Cerebellar nuclear complex (tissue), 1 donor: ENCODE data around the gene SPATS1.

Experiments
- DNase-seq, 2 experiments: peaks; one replicate each; lab custom pipeline; 2025; lab: John Stamatoyannopoulos, UW

The SPATS1 gene, protein sequence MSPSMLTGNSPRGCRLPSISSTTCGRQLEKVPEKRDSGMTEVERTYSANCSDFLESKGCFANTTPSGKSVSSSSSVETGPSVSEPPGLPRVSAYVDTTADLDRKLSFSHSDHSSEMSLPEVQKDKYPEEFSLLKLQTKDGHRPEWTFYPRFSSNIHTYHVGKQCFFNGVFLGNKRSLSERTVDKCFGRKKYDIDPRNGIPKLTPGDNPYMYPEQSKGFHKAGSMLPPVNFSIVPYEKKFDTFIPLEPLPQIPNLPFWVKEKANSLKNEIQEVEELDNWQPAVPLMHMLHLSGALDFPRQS

DNA sequence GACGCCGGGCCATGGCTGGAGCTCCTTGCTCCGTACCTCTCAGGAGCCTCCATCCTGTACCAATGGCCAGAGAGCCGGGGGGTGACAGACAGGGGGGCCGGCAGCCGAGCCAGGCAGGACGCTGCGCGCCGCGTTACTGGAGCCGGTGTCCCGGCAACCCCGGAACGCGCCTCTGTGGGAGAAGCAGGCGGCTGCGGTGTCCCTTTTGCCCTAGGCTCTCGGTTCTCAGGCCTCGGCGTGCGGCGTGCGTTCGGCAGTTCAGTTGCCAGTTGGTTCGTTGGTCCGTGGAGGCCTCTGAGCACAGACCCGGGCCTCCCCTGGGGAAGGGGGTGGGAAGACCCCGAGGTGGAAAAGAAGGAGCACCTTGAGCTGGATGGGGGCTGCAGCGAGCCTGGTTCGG is at the start of gene SPATS1:
TSS of gene SPATS1 (plus strand) at position 162 of the 400 bp plus-strand sequence. CDS start 446 bp downstream, outside the sequence.
- DNase-seq, result no peak

DNA sequence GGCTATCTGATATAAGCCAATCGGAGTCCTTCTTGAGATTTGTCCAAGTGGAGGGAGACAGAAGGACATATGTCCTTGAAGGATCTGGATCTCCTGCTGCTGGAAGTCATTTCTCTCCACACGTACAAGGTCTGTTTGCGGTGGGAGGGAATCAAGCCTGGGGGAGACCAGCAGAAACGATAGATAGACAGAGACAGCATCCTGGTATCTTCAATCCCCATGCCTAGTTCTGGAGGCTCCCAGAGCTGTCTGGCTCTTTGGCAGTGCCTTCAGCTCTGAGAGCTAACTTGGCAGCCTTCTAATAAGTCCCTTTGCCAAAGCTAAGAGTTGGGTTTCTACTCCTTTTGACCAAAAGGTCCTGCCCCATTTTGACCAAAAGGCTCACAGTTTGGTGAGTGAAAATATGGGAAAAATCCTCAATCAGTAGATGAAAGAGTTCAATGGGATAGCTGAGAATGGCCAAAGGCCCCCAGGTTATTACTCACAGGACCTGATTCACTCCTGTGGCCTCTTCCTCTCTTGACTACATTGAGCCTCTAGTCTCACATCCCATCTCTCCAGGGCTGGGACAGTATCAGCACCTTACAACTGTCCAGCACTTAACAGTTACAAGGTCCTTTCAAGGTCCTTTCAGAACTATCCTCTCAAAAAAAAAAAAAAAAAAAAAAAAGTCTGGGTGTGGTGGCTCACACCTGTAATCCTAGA is 49.6 kb upstream of the SPATS1 start:
- DNase-seq, result no peak

DNA sequence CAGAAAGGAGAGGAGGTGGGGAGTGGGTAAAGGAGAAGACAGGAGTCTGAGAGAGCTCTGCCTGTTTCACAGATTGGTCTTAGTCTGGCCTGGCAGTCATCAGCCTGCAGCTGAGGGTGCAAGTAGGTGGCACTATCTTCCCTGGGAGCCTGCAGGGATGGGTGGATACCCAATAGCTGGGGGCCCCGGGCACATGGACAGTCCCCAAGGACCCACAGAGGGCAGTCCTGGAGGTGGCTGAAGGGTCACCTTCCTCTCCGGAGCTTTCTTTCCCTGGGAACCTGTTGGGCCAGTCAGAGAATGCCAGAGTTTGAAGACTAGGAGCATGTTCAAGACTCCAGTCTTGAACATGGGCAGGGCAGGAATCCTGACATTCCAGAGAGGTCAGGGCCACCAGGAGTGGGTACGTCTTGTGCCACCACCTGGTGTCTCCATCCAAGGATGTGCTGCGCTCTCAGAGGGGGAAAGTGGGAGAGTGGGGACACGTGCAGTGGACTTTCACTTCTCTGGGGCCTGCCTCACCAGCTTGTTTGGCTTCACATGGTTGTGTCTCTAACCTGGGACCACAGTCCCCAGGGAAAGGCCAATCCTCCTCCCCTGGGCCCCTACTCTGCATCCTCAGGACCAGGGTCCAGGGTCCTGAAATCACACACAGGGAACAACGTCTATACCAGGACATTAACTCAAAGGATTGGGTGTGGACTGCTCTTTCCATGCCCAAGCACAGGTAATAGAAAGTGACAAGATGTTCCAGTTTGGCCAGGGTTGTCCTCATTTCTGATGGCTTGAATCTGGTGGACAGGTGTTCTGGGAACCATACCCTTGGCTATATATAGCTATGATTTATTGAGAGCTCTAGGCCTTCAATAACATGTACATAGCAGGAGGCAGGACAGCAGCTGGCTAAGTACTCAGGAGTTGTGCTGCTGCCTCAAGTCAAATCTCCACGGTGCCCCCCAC is 47.3 kb upstream of the SPATS1 start:
- peak in 1 of 2 experiments; percentile 14 for DNase-seq

DNA sequence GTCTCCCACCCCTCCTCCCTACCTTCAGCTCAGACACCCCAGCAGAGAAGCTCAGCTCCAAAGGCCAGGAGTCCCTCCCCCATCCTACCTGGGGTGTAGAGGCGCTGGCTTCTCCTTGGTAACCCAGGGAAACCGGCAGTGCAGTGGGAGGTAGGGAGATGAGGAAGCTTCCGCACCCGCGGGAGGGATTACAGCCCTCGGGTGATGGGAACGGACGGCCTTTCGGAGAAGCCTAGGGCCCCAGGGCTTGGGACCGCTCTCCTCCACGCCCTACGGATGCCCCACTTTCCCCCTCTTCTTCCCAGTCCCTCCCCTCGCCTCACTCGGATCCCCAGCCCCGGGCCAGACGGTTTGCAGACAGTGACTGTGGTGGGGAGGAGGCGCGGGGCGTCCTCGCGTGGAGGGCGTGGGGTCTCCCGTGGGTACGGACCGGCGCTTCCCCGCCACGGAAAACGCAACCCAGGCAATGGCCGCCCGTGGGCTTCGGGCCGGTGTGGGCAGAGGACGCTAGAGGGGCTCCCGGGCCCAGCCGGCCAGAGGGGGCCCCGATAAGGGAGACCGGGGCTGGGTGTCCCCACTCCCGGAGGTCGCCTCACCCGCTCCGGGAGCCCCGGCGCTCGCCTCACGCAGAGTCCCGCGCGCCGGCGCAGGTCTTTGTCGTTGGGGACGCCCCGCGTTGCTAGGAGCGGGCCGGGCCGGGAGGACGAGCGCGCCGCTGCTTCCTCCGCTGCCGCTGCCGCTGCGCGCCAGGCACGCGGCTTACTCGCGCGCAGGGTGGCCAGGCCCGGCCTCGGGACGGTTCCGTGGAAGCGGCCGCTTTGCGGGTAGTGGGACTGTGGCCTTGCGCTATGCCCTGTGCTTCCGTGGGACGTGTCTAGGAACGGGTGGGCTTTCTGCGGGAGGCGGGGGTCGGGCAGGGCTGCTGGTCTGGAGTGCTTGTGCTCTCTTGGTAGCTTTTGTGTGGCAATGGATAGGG is 45.1 kb upstream of the SPATS1 start:
- DNase-seq, result no peak

DNA sequence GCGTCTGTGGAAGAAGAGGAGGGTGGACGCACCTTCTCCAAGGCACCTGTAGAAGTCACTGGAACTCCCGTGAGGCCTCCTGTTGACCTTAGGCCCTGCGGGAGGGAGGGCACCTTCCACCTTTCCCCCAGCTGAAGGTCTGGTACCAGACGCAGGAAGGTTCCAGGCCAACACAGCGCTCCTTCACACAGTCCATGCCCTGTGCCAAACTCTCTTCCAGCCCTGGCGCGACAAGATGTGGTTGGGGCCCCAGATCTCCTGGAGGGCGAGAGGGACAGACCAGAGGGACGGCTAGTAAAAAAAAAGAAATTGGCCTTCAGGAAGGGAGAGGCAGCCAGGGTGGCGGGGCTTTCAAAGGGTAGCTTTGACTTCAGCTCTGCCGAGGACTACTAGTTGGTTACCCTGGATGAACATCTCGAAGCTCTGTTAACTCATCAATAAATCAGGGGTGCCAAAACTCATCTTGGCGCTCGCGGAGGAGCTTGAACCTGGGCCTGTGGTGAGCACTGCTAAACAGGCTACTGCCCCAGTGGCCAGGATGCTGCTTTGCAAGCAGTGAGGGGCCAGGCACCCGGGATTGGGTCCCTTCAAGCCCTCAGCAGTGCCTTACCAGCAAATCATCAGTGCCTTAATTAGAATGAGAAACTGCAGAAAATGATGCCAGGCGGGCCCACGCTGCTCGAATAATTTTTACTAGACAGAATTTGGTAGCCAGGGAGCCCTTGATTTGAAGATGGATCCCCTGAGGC is 44.2 kb upstream of the SPATS1 start:
- DNase-seq, result no peak

DNA sequence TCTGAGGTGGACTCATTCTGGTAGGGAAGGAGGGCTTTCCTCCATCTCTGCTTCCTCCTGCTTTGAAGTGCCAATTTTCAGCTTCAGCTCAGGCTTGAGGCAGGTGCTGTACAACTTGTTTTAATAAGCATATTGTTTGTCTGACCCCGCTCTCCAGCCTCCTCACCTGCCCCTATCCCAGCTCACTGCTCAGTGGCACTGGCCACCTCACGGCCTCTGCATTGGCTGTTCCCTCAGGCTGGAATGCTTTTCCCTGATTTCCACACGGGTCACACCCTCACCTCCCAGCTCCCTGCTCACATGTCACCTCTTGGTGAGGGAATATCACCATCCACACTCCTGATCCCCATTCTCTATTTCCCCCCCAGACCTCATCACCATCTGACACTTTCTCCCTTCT is 43.6 kb upstream of the SPATS1 start:
- no peak for DNase-seq

DNA sequence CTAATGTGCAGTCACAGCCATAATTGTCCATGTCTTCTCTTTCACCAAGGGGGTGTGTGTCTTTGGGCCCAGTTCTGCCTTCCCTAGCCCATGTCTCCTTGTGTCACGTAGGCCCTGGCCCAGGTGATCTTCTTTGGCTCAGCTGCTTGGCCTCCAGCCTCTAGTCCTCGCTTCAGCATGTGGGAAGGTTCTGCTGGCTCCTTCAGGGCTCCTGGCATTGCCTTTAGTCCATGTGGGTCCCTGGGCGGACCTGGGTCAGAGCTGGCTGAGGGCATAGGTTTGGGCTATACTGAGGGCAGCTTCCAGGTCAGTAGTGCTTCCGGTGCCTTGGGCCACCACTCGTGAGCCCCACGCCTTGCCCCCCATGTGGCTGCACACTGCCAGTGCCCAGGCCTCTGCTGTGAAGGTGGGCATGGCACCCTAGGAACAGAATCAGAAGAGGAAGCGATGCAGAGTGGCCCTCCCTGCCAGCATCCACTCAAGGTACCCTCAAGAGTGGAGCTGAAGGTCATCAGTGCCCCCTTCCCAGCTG is 42.1 kb upstream of the SPATS1 start:
- DNase-seq, result no peak

DNA sequence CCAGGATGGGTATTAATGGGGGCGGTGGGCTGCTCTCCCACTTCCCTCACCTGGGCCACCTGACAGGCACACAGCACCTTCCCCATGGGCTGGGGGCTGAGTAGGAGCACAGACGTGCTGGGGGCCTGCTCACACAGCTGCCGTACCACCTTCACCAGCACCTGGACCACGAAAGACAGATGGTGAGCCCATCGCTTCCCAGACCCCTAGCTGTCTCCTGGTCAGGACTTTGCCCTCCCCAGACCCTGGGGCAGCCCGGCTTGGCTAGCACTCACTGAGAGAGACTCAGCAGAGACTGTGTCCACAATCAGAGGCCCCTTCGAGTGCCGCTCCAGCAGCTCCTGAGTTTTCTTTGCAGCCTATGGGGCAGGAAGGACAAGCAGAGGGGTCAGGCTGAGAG is 41.3 kb upstream of the SPATS1 start:
- no peak for DNase-seq

DNA sequence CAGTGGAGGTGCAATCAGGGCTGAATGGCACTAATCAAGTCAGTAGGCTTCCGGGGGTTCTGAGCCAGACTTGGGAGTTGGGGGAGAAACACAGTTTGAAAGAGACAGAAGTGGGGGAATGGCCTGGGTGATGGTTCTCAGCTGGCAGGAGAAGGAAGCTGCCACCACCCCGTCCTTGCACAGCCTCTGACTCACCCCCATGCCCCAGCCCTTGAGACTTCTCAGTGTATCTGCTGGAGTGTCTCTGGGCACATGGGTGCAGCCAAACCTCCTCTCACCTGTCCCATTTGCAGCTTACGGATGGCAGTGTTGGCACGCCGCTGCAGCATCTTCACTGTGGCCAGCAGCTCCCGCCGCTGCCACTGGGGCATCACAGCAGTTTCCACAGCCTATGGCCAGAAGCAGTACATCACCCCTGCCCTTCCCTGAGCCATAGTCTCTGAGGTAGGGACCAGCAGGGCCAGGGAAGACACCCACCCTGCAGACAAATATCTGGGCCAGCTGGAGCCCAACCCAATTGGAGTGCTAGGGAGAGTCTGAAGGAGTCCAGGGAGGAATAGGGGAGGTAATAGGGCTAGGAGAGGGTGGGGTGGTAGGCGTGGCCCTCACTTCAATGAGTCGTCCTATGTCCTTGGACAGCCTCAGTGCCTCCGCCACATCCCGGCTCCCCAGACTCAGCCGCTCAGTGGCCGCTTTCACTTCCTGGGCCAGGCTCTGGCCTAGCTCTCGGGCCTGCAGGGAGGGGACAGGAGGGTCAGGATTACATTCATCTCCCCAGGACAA is 40.5 kb upstream of the SPATS1 start:
- no peak for DNase-seq

DNA sequence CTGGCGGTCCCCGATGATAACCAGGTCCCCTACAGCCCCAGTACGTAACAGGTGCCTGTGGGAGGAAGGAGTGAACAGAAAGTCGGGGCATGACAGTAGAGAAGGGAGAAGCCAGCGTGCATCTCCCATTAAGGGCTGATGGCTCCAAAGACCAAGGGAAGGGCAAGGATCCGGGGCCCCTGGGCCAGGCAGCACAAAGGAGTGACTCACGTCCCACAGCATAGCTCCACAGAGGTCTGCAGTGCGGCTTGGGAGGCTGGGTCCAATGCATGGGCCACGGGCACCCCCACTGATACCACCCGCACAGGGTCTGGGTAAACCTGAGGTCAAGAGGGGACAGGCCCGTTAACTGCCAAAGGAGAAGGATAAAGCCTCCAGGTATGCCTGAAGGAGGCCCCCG is 39.6 kb upstream of the SPATS1 start:
- no peak for DNase-seq

DNA sequence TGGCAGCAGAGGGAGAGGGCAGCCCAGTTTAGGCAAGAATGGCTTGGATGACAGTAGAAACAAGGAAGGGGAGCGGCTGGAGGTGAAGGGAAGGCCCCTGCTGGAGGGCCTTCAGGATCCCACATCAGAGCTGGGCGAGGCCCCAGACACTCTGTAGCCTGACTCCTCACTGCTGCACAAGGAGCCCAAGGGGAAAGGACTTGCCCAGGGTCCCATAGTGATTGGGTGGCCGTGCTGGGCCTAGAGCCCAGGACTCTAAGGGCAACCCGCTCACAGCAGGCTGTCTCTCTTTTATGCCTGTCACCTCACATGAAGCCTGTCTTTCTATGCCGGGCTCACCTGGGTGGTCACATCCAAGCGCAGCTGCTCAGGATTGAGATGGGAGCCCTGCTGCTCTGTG is 38.6 kb upstream of the SPATS1 start:
- DNase-seq, result no peak

DNA sequence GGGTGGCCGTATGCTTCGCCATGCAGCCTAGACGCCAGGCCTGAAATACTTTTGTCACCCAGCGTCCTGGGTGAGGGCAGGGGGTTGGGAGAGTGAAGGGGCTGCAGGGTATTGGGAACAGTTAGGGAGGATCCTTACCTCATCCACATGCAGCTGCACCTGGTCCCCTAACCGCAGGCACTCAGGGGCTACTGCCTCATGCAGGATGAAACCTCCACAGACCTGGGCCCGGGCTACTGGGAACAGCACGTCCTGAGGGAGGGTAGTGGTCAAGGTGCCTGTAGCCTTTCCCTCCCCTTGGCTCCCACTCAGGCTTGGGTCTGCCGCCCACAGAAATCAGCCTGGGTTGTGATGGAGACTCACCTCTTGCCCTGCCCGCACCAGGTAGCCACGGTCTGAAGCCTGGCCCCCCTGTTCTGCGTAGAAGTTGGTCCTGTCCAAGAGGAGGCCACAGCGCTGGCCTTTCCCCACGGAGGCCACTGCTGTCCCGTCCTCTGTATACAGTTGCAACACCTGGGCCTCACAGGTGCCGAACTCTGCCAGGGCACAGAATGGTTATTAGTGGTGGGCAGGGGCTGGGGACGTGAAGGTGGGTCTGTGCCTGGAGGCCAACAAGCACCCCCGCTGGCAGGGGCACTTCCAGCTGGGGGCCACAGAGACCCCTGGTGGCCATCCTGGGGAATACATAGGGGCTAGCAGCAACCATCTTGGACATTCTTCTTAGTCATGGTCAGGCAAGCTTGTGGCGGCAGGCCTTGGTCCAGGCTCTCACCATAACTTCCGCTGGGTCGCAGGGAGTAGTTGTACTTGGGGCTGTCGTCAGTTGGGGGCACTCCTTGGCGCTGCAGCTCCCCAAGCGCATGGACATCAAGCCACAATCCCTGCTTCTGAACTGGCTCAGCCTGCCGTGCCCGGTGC is 37.9 kb upstream of the SPATS1 start:
- DNase-seq, result no peak

DNA sequence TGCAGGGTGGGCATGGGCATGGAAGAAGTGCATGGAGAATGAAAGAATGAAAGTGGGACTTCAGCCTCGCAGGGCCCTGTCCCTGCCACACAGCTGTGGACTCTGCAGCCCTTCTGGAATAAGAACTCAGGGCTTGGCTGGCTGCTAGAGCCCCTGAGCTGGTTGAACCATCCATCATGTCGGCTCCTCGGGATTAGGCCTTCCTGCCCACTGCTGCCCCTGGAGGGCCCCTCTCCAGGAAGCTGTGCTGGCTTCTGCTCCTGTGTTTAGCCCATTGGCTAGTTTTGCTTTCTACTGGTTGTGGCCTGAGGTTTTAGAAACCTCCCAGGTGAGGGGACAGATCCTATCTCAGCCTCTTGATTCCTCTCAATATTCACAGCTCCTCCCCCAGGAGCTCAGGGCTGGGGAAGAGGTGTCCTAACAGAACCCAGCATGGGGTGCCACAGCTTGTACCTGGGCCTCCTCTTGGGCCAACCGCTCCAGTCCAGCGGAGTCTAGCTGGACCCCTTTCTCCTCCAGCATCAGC is 37.2 kb upstream of the SPATS1 start:
- no peak for DNase-seq

DNA sequence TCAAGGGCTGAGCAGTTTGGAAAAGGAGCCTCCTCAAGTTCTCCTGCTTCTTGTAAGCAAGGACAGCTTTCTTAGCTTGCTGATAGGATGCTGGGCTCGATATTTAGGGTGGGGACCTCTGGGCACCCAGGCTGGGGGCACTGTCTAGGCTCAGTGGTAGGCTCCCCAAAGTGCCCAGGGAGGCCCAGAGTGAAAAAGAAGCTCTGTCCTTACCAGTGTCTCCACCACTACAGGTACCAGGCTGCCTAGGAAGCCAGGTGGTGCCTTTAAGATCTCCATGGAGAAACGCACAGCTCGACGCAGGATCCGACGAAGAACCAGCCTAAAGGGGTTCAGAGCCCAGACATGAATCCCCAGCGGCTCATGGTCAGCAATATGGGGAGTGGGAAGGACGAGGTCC is 35.7 kb upstream of the SPATS1 start:
- DNase-seq, result no peak

DNA sequence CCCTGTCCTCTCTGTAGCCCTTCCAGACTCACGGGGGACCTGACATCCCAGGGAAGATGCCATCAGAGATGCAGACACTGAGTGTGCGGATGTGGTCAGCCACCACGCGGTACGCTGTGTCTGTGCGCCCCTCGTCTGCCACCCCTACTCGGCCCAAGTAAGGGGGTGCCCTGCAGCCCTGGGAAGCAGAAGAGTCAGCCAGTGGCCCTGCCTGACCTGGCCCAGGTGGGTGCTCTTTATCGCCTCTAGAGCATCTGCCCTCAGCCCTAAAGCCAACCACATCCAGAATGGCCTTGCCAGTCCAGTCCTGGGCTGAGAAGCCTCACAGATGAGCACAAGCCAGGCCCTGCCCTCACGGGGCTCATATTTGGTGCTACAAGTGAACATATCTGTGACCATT is 35.2 kb upstream of the SPATS1 start:
- no peak for DNase-seq

DNA sequence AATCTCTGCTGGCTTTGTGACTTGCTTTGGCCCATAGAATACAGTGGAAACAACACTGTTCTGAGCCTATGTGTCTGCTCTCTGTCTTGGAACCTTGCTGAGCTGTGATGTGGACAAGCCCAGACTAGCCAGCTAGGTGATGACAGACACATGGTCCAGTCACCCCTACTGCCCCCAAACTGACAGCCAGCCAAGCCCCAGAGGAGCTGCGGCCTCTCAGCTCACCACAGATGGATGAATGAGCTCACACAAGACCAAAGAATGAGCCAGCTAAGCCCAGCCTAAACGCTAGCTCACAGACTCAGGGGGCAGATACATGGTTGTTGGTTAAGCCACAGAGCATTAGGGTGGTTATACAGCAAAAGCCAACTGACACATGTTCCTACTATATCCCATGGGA is 33.4 kb upstream of the SPATS1 start:
- no peak for DNase-seq

DNA sequence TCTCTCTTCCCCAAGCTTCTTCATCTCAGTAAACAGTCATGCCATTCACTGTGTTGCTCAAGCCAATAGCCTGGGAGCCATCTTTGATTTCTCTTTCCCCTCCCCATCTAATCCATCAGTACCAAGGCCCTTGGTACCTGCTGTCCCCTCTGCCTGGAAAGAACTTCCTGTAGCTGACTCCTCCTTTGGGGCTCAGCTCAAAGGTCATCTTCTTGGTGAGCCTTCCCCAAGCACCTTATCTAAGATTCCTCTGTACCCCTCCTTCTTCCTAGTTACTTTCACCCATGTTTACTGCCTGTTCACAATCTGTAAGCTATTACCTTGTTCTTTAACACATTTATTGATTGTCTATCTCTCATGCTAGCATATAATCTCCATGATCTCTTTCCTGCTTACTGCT is 32.8 kb upstream of the SPATS1 start:
- no peak for DNase-seq

DNA sequence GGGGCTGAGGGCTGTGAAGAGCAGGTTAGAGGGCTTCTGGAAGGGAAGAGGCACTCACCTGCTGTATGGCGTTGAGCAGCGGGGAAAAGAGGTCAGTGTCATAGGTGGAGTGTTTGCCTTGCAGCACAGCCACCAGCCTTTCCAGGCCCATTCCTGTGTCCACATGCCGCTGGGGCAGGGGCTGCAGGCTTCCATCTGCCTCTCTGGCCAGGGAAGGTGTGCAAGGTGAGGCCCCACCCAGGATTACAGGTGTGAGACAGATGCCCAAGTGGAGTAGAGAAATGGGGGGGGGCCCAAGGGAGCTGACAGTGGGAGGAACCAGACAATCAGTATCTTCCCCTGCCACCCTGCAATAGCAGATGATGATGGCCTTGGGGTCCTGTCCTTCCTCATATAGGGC is 32.2 kb upstream of the SPATS1 start:
- DNase-seq, result no peak
